Adipose tissue (tissue), 3 donors: ENCODE data around the gene TBC1D1. TPM values are rescaled to one million over a fixed set of nuclear protein-coding genes. Genes with fewer than 3 reads are reported as not detected.

Experiments used
- H3K27ac ChIP-seq: one replicate; pipeline ENCODE4 v1.5.1; 2013; ENCODE audit warnings: low read depth, low read length
- WGBS, 3 donors: extraction: QIAGEN DNeasy Blood & Tissue Kit; methylation state at CpG; one replicate each; pipeline ENCODE4 v1.1.7; 2013; 5-methylcytosine and 5-hydroxymethylcytosine counted together
- polyA plus RNA-seq, 3 donors: library from polyadenylated mRNA; stranded (reverse); fragments of 200-250 nt; gene quantifications; one replicate each; pipeline ENCODE4 v1.2.3, GENCODE V29; 2013
- donor health status: healthy with polysubstance abuse.
- donor health status: Bipolar disorder and iron deficiency.
- donor health status: healthy.

Gene TBC1D1
- polyA plus RNA-seq, 3 donors, result 11.7 to 45.8 (median 33.4) TPM

DNA sequence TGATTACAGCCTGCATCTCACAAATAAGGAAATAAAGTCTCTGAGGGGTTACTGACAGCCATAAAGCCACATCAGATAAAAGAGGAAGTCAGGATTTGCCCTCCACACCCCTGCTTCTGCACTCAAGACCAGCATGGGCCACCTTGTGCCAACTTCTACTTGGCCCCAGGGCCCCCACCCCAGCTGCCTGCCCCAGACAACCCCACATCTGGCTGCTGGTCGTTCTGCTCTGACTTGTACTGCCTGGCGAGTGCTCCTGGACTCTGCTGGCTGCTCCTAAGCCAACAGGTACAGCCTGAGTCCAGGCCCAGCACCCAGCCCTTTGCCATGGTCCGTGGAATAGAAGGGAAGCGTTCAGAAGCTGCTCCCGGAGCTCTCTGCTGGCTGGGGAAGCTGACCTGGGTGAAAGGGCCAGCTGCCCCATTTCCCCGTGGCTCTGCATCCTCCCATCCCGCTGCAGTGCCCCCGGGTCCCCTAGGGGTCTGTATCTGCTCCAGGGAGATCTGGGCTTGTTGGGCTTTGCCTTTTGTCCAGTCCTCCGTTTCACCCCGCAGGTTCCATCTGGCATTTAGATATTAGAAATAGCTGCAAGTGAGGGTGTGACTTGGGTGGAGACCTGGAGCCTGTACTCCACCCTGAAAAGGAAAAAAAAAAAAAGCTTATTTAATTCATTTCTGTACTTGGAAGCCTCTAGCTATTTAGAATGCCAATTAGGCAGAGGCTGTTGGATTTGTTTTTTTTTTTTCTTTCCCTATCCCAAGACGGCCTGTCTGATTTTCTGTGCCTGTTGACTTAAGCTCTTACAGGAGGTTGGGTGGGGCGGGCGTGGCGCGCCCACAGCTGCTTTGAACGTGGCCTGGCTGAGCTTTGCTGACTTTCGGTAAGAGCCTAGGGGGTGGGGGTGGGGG lies 264.1 kb downstream of the TBC1D1 start:
- WGBS, 3 donors, result 35 to 44% (median 36%) methylated on average over 17 of the region's 17 CpGs
- no peak overlapping the region for H3K27ac ChIP-seq

DNA sequence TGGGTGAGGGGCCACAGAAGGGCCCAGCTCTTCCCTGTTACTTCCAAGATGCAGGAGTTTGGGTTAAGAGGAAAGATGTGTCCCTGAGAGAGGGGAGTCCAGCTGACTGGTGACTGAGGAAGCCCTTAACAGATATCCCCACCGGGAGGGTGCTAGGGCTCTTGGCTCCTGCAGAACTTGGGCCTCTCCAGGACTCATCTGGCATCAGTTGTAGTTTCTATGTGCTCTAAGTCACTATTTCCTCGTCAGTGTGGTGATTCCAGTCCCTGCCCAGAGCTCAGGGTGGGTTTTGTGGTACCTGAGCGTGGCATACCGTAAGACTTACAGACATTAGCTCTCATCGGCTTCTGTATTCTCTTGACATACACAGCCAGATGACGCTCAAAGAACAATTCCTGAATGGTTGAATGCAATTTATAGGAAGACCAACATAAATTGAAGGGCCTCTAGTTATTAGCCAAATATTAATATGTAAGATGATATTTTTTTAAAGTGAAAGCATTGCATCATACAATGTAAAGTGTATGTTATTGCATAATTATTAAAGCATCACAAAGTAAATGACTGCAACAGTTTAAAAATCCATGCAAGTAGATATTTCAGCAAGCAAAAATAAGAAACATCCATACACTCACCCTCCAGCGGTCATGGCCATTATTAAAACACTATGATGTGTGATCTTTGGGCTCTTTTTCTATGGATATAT lies 264.9 kb downstream of the TBC1D1 start:
- no peak overlapping the region for H3K27ac ChIP-seq
- 74 to 84% (median 80%) methylated on average over 7 of the region's 7 CpGs for WGBS, 3 donors

DNA sequence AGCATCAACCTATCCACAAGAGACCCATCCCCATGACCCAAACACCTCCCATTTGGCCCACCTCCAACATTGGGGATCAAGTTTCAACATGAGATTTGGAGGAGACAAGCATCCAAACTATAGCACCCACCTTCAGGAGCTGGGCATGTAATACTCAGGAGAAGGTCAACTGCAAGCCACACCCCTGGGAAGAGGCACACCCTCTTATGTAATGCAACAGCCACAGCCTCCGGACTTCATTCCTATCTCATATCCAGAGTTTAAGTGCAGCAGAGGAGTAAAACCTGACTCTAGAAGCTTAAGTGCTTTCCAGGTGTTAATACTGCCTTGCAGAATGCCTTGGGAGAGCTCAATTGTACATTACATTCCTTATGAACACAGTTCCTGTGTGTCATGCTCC lies 266.7 kb downstream of the TBC1D1 start:
- WGBS, 3 donors, result 19 to 50% (median 50%) methylated on average over 1 of the region's 1 CpG
- no peak overlapping the region for H3K27ac ChIP-seq

DNA sequence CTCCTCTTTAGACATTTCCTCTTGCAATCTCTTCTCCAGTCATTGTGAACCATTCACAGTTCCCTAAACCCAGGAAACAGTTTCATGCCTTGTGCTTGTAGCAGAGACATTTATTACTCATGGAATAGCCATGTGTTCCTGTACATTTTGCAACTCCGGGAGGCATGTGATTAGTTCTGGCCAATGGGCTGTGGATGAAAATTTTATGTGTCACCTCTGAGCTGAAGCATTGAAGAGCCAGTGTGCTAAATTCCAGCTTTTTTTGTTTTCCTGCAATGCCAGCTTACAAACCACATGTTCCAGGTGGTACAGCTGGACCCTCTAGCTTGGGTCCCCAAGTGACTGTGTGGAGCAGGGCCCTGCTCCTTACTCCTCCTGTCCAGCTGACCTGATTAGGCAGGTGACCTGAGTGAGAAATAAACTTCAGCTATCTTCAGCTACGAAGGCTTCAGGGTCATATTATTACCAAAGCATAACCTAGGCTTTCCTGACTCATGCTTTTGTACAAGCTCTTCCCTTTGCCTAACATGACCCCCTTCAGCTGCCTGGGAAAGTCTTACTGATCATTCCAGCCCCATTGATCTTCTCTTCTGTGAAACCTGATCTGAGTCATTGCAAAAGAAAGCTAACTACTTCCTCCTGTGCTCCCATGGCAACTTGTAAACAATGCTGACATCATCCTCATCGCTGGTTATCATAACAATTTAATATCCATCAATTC lies 269.8 kb downstream of the TBC1D1 start:
- H3K27ac ChIP-seq, result no peak overlapping the region
- WGBS, 3 donors, result 29 to 36% (median 30%) methylated on average over 3 of the region's 3 CpGs

DNA sequence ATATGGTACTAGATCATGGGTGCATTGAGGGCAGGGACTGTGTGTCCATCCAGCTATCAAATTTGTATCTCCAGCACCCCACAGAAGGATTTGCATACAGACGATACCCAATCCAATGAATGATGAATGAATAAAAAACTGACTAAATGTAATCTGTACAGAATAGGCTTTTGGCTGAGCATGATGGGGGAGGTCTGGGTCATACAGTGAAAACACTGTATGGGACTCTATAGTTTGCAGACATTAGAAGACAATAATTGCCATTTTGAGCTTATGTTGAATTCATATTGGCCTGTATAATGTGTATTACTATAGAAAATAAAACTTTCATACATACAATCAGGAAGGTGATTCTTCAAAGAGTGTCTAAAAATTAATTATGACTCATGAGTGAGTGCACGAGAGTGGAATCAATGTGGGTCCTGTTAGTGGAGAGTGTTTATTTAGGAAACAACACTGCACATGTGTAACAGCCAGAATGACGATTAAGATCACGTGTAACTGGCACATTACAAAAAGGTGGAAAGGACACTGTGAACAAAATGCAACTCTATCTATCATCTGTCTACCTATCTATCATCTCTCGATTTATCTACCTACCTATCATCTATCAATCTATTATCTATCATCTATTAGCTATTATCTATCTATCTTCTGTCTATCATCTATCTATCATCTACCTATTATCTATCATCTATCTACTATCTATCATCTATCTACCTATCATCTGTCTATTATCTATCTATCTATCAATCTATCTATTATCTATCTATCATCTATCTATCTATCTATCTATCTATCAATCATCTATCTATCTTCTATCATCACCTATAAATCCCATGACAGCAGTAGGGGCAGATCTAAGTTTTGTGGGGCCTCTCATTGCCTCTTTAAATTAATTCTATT lies 270.6 kb downstream of the TBC1D1 start:
- WGBS, 3 donors, result 58 to 82% (median 77%) methylated on average over 5 of the region's 5 CpGs
- H3K27ac ChIP-seq, result no peak overlapping the region

DNA sequence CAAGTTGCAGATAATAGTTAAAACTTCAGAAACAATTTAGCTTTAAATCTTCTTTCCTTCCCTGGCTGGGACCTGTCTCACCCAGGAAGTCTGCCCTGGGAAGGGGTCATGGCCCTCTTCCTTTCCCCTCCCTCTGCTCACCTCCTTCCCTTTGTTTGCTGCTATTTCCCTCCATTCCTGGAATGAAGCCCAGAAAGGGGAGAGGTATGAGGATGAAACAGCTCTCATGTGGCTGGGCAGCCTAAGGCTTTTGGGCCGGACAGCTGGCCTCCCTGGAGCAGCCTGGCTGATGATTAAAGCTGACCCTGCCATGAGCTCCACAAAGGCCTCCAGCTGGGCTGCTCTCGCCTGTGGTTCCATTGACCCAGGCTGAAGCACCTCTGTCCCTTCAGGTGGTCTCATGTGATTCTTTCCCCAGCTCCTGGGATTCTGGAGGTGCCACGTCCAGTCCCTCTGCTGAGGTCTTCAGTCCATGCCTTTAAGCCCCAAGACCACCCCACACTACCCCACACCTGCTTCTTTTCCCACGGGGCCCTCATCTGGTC lies 271.4 kb downstream of the TBC1D1 start:
- no peak overlapping the region for H3K27ac ChIP-seq
- 71 to 75% (median 71%) methylated on average over 4 of the region's 4 CpGs for WGBS, 3 donors

DNA sequence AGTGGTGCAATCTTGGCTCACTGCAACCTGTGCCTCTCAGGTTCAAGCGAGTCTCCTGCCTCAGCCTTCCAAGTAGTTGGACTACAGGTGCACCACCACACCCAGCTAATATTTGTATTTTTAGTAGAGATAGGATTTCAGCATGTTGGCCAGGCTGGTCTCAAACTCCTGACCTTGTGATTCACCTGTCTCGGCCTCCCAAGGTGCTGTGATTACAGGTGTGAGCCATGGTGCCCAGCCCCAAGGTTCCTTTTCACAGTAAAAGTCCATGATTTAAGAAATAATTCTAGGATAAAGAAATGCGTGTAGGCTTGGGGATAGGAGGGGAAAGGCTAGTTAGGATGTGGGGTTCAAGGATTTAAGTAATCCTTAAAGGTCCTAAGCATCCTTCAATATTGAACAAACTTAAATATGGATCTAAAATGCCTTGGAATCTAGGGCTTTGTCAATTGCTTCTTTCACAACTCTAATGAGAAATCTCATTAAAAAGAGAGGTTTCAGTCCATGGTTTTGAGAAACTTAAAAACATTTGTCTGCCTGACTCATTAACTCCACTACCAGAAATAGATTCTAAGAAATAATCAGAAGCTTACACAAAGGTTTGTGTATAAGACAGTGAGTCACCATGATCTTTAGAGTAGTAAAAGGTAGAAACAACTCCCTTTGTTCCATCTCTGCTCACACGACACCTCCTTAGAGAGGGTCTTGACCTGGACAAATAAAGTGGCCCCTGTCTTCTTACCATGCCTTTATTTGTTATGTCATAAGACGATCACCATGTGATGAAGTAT lies 272.5 kb downstream of the TBC1D1 start:
- 66 to 91% (median 87%) methylated on average over 5 of the region's 5 CpGs for WGBS, 3 donors
- no peak overlapping the region for H3K27ac ChIP-seq

DNA sequence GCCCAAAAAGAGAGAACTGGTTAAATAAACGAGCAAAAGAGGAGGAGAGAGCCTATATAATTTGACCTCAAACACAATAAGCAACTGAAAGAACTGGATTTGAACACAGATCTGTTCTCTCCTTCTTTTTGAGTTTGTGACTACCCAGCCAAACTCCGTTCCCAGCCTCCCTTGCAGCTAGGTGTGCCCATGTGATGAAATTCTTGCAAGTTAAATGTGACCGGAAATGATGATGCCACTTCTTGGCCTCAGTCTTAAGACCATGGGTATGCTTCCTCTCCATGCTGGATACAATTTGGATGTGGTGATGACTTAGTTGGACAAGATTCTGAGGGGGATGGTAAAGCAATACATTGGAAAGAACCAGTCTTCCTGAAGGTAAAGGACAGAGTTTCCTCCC lies 273.5 kb downstream of the TBC1D1 start:
- 87 to 94% (median 88%) methylated on average over 3 of the region's 3 CpGs for WGBS, 3 donors
- no peak overlapping the region for H3K27ac ChIP-seq

DNA sequence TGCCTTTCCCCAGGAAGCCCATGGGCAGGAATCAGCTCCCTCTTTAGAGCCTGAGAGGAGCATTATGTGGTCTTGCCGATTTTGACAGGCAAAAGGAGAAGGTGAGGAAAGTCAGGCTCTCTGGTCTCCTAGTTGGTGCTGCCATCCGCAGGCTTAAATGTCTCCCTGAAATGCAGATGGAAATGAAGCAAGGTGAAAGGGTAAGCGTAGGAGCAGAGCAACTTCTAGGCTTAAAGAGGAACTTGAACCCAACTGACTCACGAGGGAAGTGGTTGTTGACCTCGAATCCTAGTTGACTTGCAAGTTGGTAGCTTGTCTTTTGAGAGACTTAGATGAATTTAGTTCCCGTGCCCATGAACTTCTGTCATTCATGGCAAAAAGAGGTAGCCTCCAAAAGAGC lies 275.2 kb downstream of the TBC1D1 start:
- 52 to 68% (median 60%) methylated on average over 6 of the region's 6 CpGs for WGBS, 3 donors
- no peak overlapping the region for H3K27ac ChIP-seq

DNA sequence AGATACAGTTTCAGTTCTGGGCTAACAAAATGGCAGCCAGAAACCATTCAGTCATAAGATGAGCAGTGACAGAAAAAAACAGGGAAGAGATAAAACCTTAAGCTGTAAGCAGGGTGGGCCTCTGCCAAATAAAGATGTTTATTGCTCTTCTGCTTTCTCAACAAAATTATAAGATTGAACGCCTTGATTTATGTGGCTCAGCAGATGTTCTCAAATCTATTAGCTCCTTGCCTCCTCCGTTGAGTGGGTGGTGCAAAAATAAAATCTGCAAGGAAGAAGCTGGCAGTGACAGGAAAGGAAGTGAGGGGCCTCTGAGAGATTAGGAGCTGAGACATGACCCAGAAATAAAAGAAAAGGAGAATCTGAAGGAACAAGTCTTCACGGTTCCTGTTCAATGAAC lies 275.9 kb downstream of the TBC1D1 start:
- 35 to 75% (median 41%) methylated on average over 3 of the region's 3 CpGs for WGBS, 3 donors
- no peak overlapping the region for H3K27ac ChIP-seq

DNA sequence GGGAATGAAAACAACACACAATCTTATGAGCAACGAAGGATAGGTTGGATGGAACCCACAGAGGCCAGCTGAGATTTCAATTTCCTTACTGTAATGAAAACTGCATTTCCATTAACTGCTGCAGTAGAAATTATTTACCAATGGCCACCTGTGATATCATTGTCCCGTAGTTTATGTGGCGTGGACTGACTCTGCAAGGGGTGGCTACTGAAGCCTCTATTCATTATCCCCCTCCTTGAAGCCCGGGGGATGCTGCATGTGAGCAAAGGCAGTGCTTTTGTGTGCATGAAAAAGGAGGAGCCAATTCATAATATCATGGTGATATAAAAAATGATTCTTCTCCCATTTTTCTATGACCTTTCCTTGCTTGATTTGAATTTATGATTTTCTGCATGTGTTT lies 277.1 kb downstream of the TBC1D1 start:
- H3K27ac ChIP-seq, result no peak overlapping the region
- WGBS, 3 donors, result 75 to 87% (median 81%) methylated on average over 4 of the region's 4 CpGs

DNA sequence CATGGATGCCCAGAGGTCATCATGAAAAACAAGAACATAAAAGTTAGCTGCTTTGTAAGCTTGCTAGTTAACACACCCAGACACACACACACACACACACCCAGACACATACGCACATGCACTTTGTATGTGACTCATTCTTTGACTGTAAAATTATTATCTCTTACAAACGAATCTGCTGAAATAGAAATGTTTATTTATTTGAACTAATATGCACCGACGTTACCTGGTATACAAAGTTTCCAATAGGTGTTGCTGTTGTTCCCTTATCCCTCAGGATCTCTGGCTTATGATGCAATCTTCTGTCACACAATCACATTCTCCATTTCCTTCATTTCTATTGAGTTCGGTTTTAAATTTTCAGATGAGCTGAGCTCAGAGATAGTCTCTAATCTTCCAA lies 278.6 kb downstream of the TBC1D1 start:
- H3K27ac ChIP-seq, result no peak overlapping the region
- 38 to 89% (median 80%) methylated on average over 5 of the region's 5 CpGs for WGBS, 3 donors

DNA sequence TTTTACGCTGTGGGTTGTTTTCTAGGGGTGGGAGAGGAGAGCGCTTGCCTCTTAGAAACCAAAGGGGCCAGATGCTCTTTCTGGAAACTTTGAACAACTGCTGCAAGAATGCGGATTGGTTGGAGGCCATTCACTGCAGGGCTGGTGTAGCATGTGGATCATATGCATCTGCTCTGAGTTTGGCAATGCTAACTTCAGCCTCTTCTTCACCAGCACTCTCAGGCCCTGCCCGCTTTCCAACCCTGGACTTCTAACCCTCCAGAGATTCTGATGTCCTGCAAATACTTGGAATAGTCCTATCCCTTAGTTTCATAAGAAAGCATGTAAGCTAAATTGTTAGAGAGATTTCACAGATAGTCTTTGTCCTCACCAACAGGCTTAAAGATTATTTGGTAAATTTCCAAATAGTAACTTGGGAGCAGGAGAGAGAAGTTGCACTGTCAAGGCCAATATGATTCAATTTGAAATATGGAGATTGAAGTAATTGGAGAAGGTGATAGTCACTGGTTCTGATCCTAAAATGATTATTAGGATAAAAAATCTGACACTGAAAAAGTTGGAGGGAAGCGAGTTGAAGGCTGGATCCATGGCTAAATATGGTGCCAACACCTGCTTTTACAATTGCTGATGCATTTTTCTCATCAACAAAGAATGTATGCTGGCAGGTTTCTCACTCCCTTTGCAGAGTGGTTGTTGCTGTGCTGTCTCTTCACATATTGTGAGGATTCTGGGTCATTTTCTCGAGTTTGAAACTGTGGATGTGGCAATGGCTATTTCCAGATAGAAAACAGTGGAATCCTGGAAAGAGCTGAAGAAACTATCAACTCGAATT lies 279.7 kb downstream of the TBC1D1 start:
- WGBS, 3 donors, result 82 to 86% (median 86%) methylated on average over 7 of the region's 7 CpGs
- no peak overlapping the region for H3K27ac ChIP-seq

DNA sequence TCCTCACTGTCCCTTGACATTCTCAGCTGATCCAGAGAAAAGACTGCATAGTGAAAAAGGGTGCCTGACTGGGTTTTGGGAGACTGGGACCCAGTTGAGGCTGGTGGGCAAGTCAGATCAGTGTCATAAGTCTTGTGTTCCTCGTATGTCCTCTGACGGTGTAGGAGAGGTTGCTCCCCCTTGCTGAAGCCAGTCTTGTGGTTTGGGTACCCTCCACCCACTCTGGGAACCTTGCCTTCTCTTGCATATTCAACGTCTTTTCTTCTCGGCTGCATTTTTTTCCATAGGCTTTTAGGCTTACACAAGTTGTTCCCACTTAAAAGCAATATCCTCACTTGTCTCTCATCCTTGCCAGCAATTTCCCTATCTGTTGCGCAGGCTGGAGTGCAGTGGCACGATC lies 281.2 kb downstream of the TBC1D1 start:
- WGBS, 3 donors, result 72 to 91% (median 80%) methylated on average over 6 of the region's 6 CpGs
- no peak overlapping the region for H3K27ac ChIP-seq

DNA sequence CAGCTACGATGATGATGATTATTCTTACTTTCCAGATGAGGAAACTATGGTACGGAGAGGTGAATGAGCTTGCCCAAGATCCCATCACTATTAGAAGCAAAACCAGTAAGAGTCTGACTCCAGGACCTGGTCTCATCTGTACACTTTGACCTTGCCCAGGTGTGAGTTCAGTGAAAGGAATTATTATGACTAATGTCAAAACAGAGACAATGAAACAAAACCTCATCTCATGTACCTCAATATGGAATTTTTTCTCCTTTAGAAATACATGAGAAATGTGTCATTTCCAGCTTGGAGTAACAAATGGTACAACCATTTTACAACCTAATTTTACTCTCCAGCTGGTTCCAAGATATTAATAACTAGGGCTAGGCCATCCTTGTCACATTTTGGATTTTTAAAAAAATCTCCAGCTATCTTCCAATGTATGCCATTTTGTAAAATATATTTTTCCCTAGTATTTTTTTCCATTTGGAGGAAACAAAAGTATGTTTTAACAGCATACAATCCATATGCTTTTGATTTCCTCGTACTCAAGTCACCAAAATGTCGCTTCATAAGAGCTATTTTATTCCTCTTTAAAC lies 283.1 kb downstream of the TBC1D1 start:
- WGBS, 3 donors, result 76 to 79% (median 77%) methylated on average over 4 of the region's 4 CpGs
- no peak overlapping the region for H3K27ac ChIP-seq

DNA sequence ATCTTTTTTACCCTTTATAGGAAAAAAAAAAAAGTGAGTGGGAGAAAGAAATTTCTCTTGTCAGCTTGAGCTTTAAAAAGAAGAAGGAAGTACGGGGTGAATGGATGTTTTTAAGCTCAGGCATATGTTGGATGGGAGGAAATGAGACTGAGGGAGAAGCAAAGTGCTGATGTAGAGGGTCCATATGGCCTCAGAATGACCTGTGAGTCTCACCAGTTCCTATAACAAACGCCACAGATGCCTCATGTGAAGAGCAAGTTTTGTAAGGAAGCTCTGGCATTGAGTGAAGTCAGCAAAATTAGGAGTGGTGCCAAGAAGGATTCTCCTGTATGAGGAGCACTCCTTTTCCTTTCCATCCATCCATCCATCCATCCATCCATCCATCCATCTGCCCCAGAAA lies 283.9 kb downstream of the TBC1D1 start:
- 37 to 81% (median 43%) methylated on average over 2 of the region's 2 CpGs for WGBS, 3 donors
- H3K27ac ChIP-seq, result no peak overlapping the region
